Gastrocnemius medialis (tissue), 4 donors: ENCODE results near the gene ITPR2.

Experiments used
- POLR2A ChIP-seq, 2 donors: fragments of 450-650 bp; IDR thresholded peaks; one replicate each; pipeline ENCODE4 v1.6.1; 2017; ENCODE audit warnings: antibody characterized with exemption in 2 of 2, mild to moderate bottlenecking in 2 of 2, moderate library complexity in 2 of 2
- TF ChIP-seq, protein P1 (sequence below), 5 experiments: fragments of 450-650 bp in 3 of 5; fragments of 200-600 bp in 2 of 5; sonication (generic) in 2 of 5; IDR thresholded peaks in 4 of 5; conservative IDR thresholded peaks in 1 of 5; 1 replicate in 4 of 5; 2 replicates in 1 of 5; pipeline ENCODE4 v1.5.1; 2016 to 2019; ENCODE audit warnings: antibody characterized with exemption in 5 of 5, mild to moderate bottlenecking in 3 of 5, moderate library complexity in 3 of 5

DNA sequence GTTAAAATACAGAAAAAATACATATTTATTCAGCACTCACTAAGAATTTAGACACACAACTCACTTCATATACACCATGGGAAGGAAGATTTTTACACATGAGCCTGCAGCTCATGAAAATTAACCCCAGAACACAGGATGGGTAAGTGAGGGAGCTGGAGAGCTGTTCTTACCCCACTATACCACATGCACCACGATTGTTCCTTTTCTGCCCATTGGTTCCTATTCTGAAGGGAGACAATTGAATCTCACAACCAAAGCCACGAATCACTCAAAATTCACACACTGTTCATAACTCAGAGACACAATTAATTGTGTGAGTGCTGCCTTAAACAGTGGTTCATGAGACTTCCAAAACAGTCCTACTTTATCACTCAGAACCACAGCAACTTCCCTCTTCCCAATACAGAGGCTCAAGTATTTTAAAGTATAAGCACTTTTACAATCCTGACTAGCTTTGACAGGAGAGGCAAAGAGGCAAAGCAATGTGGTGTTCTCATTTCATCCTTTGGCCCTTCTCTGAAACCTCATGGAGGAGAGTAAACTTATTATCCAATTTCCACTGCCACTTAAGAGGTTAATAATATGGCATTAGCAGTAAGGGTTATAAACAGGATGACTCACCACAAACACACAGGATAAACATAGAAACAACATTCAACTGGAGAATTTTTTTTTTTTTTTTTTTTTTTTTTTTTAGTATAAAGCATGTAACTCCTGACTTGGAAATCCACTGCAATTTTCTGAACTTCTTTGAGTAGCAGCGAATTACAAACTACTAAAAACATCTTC lies 59.5 kb downstream of the ITPR2 start:
- TF ChIP-seq, protein P1, sequence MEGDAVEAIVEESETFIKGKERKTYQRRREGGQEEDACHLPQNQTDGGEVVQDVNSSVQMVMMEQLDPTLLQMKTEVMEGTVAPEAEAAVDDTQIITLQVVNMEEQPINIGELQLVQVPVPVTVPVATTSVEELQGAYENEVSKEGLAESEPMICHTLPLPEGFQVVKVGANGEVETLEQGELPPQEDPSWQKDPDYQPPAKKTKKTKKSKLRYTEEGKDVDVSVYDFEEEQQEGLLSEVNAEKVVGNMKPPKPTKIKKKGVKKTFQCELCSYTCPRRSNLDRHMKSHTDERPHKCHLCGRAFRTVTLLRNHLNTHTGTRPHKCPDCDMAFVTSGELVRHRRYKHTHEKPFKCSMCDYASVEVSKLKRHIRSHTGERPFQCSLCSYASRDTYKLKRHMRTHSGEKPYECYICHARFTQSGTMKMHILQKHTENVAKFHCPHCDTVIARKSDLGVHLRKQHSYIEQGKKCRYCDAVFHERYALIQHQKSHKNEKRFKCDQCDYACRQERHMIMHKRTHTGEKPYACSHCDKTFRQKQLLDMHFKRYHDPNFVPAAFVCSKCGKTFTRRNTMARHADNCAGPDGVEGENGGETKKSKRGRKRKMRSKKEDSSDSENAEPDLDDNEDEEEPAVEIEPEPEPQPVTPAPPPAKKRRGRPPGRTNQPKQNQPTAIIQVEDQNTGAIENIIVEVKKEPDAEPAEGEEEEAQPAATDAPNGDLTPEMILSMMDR (IDR thresholded peaks at IDR 0.05 in 4 of 5, conservative IDR thresholded peaks at IDR 0.05 in 1 of 5): no peak
- no peak for TF ChIP-seq POLR2A (IDR thresholded peaks at IDR 0.05)
